Spleen (tissue), 11 donors: ENCODE data around the gene CASS4. TPM values are rescaled to one million over a fixed set of nuclear protein-coding genes. Genes with fewer than 3 reads are reported as not detected.

Experiments used
- DNase-seq: peaks from one replicate; pipeline ENCODE4 v3.0.0-alpha.2; 2020
- H3K27ac ChIP-seq, 8 donors: fragments of 200-600 bp; sonication (generic) in 7 of 8; 1 replicate in 4 of 8; 2 replicates in 4 of 8; pipeline versions ENCODE4 v1.5.0 to v1.8.0; 2016 to 2021; ENCODE audit warnings: inconsistent platforms in 4 of 8, mild to moderate bottlenecking in 4 of 8, moderate library complexity in 1 of 8
- H3K27me3 ChIP-seq, 7 donors: fragments of 200-600 bp; sonication (generic) in 6 of 7; replicated peaks in 1 of 7; 1 replicate in 4 of 7; 2 replicates in 3 of 7; pipeline versions ENCODE4 v1.5.0 to v1.8.0; 2016 to 2021; ENCODE audit warnings: inconsistent platforms in 3 of 7, mild to moderate bottlenecking in 1 of 7
- H3K36me3 ChIP-seq, 6 donors: fragments of 200-600 bp; sonication (generic) in 5 of 6; 1 replicate in 4 of 6; 2 replicates in 2 of 6; pipeline versions ENCODE4 v1.5.0 to v1.8.0; 2016 to 2021; ENCODE audit warnings: inconsistent platforms in 2 of 6
- H3K4me1 ChIP-seq, 6 donors: fragments of 200-600 bp; sonication (generic) in 5 of 6; 1 replicate in 3 of 6; 2 replicates in 3 of 6; pipeline versions ENCODE4 v1.5.0 to v1.8.0; 2016 to 2021; ENCODE audit warnings: inconsistent platforms in 3 of 6
- H3K4me3 ChIP-seq, 8 donors: fragments of 200-600 bp; sonication (generic) in 7 of 8; 1 replicate in 4 of 8; 2 replicates in 4 of 8; pipeline versions ENCODE4 v1.5.0 to v1.8.0; 2016 to 2021; ENCODE audit warnings: inconsistent platforms in 4 of 8, mild to moderate bottlenecking in 4 of 8, moderate library complexity in 2 of 8
- H3K9me3 ChIP-seq, 8 donors: fragments of 200-600 bp; sonication (generic) in 7 of 8; 1 replicate in 4 of 8; 2 replicates in 4 of 8; pipeline versions ENCODE4 v1.5.0 to v1.8.0; 2016 to 2021; ENCODE audit warnings: inconsistent platforms in 4 of 8
- POLR2A ChIP-seq, 3 donors: fragments of 450-650 bp; IDR thresholded peaks; one replicate each; pipeline ENCODE4 v1.5.1; 2017; ENCODE audit warnings: antibody characterized with exemption in 3 of 3, mild to moderate bottlenecking in 1 of 3
- POLR2AphosphoS5 ChIP-seq, 3 donors: sonication (generic); formaldehyde crosslinking; IDR thresholded peaks; one replicate each; pipeline ENCODE4 v1.5.1; 2017; ENCODE audit warnings: antibody characterized with exemption in 3 of 3
- WGBS, 5 donors: extraction: QIAGEN DNeasy Blood & Tissue Kit in 3 of 5; methylation state at CpG; one replicate each; pipeline versions ENCODE4 v1.1.5 to v1.1.7; 2013 to 2018; 5-methylcytosine and 5-hydroxymethylcytosine counted together
- intact Hi-C: fragments of 100-400 bp; cut with DNase I; formaldehyde crosslinking; loops from one replicate; pipeline ENCODE4 v1.15.0; 2023; ENCODE audit warnings: low total_unique reads
- polyA plus RNA-seq, 3 donors: library from polyadenylated mRNA; stranded (reverse); fragments of 200-250 nt; gene quantifications; one replicate each; pipeline ENCODE4 v1.2.1, GENCODE V29; 2013
- total RNA-seq, 7 donors: library from RNA; depleted of rRNA in 3 of 7; stranded (reverse); fragments of >200 nt in 3 of 7; fragmentation: NEBNext Ultra II Directional in 4 of 7; extraction: Animal tissue kit (Norgen Biotek cat#: 25700) in 4 of 7; gene quantifications; one replicate each; pipeline versions ENCODE4 v1.1.0 to v1.2.1, GENCODE V29; 2016 to 2021
- TF ChIP-seq, protein P1 (sequence below), 11 experiments: fragments of 200-600 bp in 7 of 11; fragments of 450-650 bp in 4 of 11; sonication (generic) in 4 of 11; IDR thresholded peaks in 8 of 11; conservative IDR thresholded peaks in 3 of 11; 1 replicate in 7 of 11; 2 replicates in 4 of 11; pipeline versions ENCODE4 v1.4.0 to v1.8.0; 2016 to 2021; ENCODE audit warnings: antibody characterized with exemption in 11 of 11, inconsistent platforms in 4 of 11, mild to moderate bottlenecking in 1 of 11
- donor health status: healthy with polysubstance abuse.
- donor health status: DM: no; HTN: no; CAD: no; lungs with moderate emphysema.
- donor health status: DM: no; HTN: no; CAD: no.
- donor health status: Bipolar disorder and iron deficiency.
- donor health status: healthy.
- donor health status: DM: no; HTN: no; CAD: no.
- donor health status: DM: yes; HTN: yes; CAD: no.

Gene CASS4
- total and polyA plus RNA-seq, 10 donors: 1.2 to 15.5 (median 11.1) TPM

DNA sequence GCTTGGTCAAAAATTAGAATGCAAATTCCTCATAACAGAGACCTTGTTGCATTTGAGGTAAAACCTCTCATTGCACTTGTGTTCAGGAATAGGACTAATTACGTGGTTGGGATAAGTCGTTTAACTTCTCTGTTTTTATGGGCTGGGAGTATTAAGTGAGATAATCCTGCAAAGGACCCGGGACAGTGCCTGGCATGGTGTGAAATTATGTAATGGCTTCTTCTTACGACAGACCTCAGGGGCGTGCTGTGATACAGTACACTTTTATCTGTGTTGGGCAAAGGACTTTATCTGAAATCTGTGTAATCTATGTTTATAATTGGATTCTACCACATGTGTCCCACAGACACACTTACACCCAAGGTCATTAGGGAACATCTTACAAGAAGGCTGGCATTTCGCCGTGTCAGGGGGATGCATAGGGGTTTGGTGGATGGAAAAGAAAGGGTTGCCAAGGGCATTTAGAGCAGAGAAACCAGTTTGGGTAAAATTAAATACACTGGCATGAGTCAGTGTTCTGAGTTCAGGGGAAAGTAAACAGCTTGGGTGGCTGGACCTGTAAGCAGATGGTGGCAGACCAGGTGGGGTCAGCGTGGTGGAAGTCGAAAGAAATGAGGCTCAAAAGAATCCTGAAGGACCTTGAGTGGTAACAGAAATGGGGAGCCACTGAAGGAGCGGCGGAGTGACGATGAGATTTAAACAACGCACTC, 39.2 kb downstream of the CASS4 start:
- intact Hi-C loops: no loop called here
- Histone ChIP-seq H3K4me3 (no peak overlapping the region), H3K4me1 (peaks cover 0 to 19% (median 2%) of the 10 kb centered on the region in 6 donors), H3K27me3 (no peaks in the 10 kb centered on the region), H3K9me3 (no peaks in the 10 kb centered on the region), H3K27ac (no peak overlapping the region), H3K36me3 (peaks cover 0 to 43% (median 1%) of the 10 kb centered on the region in 6 donors)
- WGBS, 5 donors: 75 to 91% (median 85%) methylated on average over 13 of the region's 13 CpGs
- no peak for DNase-seq
- TF ChIP-seq POLR2A (IDR thresholded peaks at IDR 0.05) (no peak), POLR2AphosphoS5 (IDR thresholded peaks at IDR 0.05) (no peak)
- TF ChIP-seq, protein P1, sequence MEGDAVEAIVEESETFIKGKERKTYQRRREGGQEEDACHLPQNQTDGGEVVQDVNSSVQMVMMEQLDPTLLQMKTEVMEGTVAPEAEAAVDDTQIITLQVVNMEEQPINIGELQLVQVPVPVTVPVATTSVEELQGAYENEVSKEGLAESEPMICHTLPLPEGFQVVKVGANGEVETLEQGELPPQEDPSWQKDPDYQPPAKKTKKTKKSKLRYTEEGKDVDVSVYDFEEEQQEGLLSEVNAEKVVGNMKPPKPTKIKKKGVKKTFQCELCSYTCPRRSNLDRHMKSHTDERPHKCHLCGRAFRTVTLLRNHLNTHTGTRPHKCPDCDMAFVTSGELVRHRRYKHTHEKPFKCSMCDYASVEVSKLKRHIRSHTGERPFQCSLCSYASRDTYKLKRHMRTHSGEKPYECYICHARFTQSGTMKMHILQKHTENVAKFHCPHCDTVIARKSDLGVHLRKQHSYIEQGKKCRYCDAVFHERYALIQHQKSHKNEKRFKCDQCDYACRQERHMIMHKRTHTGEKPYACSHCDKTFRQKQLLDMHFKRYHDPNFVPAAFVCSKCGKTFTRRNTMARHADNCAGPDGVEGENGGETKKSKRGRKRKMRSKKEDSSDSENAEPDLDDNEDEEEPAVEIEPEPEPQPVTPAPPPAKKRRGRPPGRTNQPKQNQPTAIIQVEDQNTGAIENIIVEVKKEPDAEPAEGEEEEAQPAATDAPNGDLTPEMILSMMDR (IDR thresholded peaks at IDR 0.05 in 8 of 11, conservative IDR thresholded peaks at IDR 0.05 in 3 of 11): no peak

DNA sequence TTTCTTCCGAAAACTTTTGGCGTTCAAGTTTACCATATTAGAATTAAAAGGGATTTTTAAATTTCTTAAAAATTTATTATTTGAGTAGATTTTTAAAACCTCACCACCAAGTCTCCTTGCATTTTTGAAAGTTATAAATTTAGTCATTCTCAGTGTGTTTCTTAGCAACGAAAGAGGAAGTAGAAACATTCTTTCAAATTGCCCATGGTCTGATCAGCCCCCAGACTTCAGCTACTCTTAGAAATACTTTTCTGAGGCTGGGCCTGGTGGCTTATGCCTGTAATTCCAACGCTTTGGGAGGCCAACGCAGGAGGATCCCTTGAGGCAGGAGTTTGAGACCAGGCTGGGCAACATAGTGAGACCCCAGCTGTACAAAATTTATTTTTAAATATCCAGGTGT, 41.3 kb downstream of the CASS4 start:
- intact Hi-C loops: no loop called here
- 51 to 60% (median 56%) methylated on average over 5 of the region's 5 CpGs for WGBS, 5 donors

DNA sequence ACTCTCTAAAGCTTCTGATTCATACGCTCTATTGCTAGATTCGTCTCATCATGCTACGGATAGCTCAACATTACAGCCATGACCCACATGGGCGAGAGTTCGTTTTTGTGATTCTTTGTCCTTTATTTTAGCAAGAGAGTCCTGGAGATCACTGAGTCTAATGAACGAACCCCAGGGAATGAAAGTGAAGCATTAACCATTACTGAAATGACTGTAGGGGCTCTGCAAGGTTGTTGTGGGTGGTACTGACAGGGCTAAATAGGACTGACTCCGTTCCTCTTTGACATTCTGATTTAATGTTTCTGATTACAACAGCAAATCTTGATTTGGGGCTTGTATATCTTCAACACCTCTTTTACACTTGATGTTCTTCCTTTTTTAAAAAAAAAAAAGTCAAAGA, 42.7 kb downstream of the CASS4 start:
- WGBS, 5 donors: 73 to 85% (median 81%) methylated on average over 7 of the region's 7 CpGs
- no peaks in the 10 kb centered on the region for H3K9me3 ChIP-seq

More for the DNA sequence above, 41.3 kb downstream of the CASS4 start:
- Histone ChIP-seq H3K36me3 (peaks cover 0 to 33% (median 3%) of the 10 kb centered on the region in 6 donors), H3K4me3 (no peak overlapping the region), H3K27ac (peak overlapping the region in 1 of 8 donors; percentile 4), H3K27me3 (no peaks in the 10 kb centered on the region), H3K9me3 (no peaks in the 10 kb centered on the region), H3K4me1 (peaks cover 0 to 19% (median 2%) of the 10 kb centered on the region in 6 donors)
- no peak for TF ChIP-seq POLR2A (IDR thresholded peaks at IDR 0.05)
- no peak for DNase-seq

DNA sequence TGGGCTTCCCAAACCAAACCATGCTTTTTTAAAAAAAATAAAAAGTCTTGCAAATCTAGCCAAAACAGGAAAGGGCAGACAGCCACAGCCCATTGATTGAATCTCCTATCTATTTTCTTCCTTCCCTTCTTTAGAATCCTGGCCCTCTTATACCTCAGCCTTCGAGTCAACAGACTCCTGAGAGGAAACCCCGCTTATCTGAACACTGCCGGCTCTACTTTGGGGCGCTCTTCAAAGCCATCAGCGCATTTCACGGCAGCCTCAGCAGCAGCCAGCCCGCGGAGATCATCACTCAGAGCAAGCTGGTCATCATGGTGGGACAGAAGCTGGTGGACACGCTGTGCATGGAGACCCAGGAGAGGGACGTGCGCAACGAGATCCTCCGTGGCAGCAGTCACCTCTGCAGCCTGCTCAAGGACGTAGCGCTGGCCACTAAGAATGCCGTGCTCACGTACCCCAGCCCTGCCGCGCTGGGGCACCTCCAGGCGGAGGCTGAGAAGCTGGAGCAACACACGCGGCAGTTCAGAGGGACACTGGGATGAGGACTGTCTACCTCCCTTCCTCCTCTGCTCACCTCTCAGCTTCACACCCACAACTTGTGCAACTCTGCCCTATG, 46.3 kb downstream of the CASS4 start:
- no peak for DNase-seq
- Histone ChIP-seq H3K27me3 (no peaks in the 10 kb centered on the region), H3K27ac (no peak overlapping the region), H3K36me3 (peaks cover 0 to 26% (median 10%) of the 10 kb centered on the region in 6 donors), H3K4me3 (no peak overlapping the region), H3K9me3 (no peaks in the 10 kb centered on the region), H3K4me1 (peaks cover 0 to 37% (median 6%) of the 10 kb centered on the region in 6 donors)
- WGBS, 5 donors: 74 to 93% (median 82%) methylated on average over 14 to 22 of the region's 22 CpGs
- intact Hi-C loops: no loop called here
- no peak for TF ChIP-seq POLR2AphosphoS5 (IDR thresholded peaks at IDR 0.05)
- TF ChIP-seq, protein P1 (IDR thresholded peaks at IDR 0.05 in 8 of 11, conservative IDR thresholded peaks at IDR 0.05 in 3 of 11): no peak
- TF ChIP-seq POLR2A (IDR thresholded peaks at IDR 0.05): no peak

More for the DNA sequence above, 42.7 kb downstream of the CASS4 start:
- Histone ChIP-seq H3K4me3 (no peak overlapping the region), H3K4me1 (peaks cover 0 to 19% (median 2%) of the 10 kb centered on the region in 6 donors), H3K36me3 (peaks cover 0 to 47% (median 11%) of the 10 kb centered on the region in 6 donors), H3K27me3 (no peaks in the 10 kb centered on the region), H3K27ac (no peak overlapping the region)
- no peak for DNase-seq
- intact Hi-C loops: no loop called here
- TF ChIP-seq POLR2AphosphoS5 (IDR thresholded peaks at IDR 0.05): no peak
- no peak for TF ChIP-seq POLR2A (IDR thresholded peaks at IDR 0.05)
- TF ChIP-seq, protein P1 (IDR thresholded peaks at IDR 0.05 in 8 of 11, conservative IDR thresholded peaks at IDR 0.05 in 3 of 11): no peak
